Stimulated activated naive CD8-positive, alpha-beta T cell treated with anti-CD3 and anti-CD28 coated beads, Interleukin-15, Interleukin-2, amounts not matched to agents 100 U/mL and 50 U/mL, for 24 hours (primary cell): ENCODE results near the gene FNDC3B.

ENCODE experiments used
- ATAC-seq: fragments of 150-1000 bp; cut with Tn5 transposase; one replicate; pipeline ENCODE4 v1.10.0; 2021
- DNase-seq: peaks from one replicate; pipeline ENCODE4 v3.0.0; 2021

Gene FNDC3B

DNA sequence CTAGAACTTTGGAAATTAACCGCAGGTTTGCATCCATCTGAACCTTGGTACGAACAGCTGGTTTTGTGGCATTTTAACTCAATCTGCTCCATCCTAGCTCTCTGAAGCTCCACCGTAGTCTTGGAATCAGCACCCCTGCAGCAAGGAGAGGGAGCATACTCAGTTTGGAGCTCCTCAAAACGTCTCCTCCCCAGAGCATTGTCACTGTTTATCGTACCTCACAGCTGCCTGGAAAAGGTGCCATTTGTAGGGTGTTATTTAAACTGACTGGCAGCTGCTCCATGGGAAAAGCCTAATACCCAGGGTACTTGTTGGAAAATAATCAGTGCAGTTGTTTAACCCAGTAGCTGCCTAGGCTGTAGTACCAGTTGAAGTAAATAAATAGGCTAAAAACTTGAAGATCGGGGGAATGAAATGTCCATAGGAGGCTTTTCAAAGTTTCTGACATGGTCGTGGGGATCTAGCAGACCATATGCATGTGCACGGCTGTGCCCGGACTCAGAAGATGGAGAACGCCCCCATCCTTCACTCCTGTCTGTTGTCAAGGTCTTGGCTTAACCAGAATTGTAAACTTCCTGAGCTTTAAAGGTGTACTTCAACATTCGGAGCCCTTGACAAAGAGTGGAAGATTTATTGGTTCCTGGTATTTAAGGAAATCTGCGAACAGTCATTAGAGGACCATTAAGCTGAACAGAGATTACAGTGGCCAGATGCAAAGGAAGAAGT, 365.0 kb downstream of the FNDC3B start:
- DNase-seq (no peak), ATAC-seq (no peak)

DNA sequence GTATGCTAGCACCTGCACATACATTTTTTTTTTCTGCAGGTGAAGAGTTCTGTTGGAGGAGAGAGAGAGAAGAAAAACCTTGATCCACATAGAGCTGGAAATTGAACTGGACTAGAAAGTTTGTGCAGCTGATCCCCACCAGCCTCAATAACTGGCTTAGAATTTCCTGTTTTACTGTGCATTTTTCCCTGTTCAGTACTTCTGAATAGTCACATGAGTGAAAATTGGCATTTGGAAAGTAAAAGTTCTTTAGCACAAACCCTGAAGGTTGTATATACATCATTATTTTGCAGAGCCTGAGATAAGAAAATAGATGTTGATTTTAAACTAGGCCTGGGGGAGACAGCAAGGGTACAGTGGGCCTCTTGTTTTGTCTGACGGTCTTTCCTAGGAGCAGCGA, 366.5 kb downstream of the FNDC3B start:
- DNase-seq (no peak), ATAC-seq (no peak)

DNA sequence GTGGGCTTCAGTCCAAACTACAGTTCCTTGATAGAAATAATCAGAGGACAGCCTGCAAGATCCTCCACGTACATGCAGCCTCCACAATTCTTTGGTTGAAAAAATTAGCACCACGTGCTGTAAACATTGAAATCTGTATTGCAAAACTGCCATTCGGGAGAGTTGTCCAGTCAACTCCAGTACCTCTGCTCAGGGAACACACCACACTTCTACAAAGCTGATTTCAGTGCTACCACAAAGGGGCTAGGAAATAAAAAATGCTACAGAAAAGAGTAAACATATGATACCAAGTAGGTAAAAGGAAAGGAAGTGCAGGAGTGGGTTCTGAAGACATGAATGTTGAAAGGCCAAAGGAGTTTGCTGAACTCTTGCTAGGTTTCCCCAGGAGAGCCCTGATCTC, 368.5 kb downstream of the FNDC3B start:
- DNase-seq (no peak), ATAC-seq (no peak)

DNA sequence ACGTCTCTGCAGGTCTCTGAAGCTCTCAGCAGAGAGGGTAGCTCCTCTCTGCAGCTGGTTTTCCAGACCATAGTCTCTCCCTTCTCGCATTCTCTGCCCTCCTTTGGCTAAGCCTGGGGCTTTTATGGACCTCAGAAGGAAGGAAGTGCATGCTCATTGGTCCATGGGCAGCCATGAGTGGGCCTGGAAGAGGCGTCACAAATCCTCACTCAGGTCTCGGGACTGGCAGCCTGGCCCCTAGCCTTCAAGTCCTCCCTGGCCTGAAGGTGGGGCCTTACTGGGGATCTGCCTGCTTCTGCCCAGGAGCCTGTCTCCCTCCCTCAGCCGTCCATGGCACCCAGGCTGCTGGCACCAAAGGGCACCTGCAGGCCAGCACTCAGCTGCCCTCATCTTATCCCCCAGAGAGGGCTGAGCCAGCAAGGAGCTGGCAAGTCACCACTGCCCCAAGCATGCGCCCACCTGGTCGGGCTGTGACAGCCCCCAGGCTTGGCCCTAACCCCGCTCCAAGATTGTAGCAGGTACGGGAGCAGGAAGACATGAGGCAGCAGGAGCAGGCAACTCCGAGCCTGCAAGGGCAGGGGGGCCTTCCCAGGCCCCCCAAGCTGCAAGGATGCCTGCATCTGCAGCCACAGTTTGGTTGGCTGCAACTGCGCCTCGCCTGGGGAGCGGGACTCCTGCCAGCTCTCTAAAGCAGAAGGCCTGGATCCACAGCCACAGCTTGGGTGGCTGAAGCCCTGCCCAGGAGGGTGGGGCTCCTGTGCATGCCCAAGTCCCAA, 371.5 kb downstream of the FNDC3B start:
- no peak for DNase-seq
- no peak for ATAC-seq

DNA sequence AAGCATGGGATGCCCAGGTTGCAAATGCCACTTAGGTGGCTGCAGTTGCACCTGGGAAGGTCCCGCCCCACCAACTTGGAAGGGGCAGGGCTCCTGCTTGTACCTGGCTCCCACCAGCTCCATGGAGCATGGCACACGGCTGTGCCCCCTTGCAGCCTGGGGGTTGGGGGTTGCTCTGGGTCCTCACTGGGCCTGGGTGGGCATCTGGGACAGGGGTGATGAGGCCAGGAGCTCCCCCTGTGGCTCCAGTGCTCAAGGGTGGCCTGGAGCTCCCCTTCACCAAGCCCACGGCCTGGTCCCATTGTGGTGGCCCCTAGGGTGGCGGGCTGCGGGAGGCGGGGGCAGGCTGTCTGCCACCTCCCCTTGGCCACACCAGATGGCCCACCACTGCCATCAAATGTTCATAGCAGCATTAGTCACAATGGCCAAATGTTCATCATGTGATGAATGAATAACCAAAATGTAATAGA, 372.1 kb downstream of the FNDC3B start:
- ATAC-seq (no peak), DNase-seq (no peak)

DNA sequence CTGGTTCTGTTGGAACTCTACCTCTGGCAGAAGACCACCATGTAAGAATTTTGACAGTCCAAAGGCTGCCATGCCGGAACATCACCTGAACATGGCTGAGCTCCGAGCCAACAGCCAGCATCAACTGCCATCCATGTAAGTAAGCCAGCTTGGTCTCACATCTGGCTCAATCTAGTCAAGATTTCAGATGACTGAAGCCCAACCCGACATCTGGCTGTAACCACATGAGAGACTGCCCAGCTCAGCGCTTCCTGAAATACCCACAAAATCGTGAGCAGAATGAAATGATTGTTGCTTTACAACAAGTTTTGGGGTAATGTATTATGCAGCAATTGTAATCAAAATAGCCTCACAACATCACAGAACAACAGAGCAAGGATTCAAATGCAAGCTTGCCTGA, 375.9 kb downstream of the FNDC3B start:
- ATAC-seq (no peak), DNase-seq (no peak)

DNA sequence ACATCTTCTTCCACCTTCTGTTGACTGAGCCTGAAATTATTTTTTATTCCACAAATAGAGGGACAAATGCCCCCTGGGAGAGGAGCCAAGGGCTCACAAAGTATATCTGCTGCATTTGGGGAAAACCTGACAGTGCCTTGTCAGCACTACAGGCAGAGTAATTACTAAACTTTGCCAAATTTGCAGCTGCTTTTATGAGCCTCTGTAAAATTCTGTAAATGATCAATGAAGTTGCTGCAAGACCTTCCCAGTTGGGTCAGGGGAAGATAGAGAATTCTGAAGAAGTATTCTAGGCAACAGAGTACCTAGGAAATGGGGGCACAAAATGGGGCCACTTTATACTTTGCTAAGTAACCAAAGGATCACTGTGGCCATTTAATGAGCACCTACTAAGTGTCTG, 398.3 kb downstream of the FNDC3B start:
- DNase-seq (no peak), ATAC-seq (no peak)

DNA sequence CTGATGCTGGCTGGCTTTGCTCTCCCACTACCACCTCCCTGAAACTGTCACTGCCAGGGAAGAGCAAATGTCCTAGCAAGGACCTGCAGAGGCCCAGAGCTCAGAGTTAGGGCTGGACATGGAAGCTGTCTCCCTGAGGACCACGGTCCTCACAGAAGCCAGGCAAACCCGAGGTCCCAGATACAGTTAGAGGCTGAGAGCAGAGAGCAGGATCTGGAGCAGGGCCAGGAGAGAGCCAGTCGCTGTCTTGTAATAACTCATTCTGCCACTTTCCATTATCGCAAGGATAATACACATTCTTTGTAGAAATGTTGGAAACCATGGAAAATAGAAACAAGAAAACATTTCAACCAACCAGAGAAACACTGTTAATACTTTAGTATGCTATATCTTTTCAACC, 398.8 kb downstream of the FNDC3B start:
- DNase-seq (no peak), ATAC-seq (no peak)

DNA sequence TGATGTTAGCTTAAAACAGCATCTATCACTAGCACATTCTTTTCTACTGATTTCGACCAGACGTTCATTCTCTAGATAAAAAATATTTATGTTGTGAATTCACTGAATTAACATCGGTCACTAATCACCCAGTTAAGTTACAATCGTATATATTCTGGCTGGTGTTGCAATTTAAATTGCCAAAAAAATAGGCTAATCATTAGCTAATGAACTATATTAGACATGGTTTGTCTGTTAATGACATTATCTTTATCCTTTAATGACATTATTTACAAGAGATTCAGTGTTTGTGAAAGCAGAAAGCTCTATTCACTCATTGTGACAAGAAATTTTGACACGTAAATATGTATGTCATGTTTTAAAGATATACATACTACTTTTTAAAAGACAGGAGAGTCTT, 402.2 kb downstream of the FNDC3B start:
- ATAC-seq, result no peak
- no peak for DNase-seq

DNA sequence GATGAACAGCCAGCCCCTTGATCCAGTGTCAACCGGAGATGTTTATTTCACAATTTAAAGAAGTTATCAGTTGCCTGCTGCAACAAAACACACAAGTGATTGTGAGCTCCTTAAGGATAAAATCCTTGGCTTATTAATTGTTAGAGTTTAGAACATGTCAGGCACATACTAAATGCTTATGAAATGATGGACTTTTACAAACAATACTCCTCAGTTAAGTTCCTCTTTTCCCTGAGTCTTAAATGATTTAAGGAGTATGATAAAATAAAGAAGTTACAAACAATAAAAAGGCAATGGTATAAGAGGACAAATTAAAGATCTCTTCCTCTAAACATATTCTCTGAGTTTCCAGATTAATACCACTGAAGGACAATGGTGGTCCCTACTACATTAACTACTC, 403.2 kb downstream of the FNDC3B start:
- no peak for ATAC-seq
- no peak for DNase-seq

DNA sequence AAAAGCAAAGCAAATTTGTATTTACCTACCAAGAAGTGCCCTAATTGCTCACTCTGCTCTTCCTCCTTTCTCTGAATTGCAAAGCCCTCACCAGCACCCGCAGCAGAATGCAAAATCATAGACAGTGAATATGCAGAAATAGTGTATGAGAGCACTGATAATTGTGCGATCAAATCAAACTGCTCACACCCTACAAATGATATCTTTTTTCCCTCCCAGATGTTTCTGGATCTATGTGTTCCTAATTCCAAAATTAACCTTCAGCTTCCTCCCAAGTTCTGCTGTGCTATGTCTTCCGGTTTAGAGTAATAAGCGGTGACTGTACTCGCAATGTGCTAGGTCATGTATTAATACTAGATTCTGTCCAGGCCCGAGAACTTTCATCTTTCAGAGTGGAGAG, 405.4 kb downstream of the FNDC3B start:
- ATAC-seq (no peak), DNase-seq (no peak)

DNA sequence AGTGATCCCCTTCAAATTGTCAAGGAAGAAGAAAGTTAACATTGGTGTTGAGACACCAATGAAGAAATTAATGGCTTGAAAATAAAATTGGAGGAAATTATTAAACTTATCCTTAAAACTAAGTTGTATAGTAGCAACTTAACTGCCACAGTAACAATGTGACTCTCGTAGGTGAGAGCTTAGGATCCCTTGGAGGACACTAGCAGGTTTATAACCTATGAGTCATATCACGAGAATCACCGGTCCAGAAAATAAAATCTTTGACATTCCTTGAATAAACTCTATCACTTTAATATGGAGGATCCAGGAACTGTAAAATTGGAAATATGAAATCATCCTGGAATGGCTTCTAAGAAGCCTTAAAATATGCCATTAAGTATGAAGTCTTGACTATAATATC, 406.8 kb downstream of the FNDC3B start:
- ATAC-seq (no peak), DNase-seq (no peak)

DNA sequence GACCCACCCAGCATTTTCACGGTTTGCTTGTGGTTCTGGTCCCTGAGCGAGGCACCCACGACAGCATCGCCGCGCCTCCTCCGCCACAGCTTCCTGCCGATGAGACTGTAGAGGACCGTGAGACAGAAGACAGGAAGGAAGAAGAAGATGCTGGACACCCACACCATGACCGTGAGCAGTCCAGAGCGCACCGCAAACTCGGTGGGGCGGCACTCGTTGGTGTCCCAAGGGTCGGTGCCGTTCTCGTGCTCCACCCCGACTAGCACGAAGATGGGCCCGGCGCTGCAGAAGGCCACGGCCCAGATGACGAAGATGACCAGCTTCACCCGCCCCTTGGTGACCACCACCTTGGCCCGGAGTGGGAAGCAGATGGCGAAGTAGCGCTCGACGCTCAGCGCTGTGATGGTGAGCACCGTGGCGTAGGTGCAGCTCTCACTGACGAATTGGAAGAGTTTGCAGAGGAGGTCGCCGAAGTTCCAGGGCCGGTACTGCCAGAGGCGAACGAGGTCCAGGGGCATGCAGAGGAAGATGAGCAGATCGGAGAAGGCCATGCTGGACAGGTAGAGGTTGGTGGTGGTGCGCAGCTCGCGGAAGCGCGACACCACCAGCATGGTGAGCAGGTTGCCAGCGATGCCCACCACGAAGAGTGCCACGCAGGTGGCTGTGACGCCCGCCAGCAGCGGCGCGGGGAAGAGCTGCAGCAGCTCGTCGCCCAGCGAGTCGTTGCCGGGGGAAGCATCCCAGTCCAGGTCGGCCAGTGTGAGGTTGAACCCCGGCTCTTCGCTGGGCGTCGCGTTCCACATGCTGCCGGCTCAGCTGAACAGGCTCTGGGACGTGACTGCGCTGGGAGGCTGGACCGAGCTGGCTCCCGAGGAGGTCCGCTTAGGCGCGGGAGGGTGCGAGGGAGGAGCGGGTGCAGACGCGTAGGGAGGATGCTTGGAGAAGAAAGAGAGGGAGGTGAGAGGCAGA, 408.5 kb downstream of the FNDC3B start, which contains the start of gene GHSR:
Gene GHSR, minus strand, starts transcription at position 846 of the 969 bp plus-strand sequence. Its CDS starts 43 bp downstream, at position 803.
- ATAC-seq, result peak; percentile 32
- DNase-seq, result peak; percentile 3

DNA sequence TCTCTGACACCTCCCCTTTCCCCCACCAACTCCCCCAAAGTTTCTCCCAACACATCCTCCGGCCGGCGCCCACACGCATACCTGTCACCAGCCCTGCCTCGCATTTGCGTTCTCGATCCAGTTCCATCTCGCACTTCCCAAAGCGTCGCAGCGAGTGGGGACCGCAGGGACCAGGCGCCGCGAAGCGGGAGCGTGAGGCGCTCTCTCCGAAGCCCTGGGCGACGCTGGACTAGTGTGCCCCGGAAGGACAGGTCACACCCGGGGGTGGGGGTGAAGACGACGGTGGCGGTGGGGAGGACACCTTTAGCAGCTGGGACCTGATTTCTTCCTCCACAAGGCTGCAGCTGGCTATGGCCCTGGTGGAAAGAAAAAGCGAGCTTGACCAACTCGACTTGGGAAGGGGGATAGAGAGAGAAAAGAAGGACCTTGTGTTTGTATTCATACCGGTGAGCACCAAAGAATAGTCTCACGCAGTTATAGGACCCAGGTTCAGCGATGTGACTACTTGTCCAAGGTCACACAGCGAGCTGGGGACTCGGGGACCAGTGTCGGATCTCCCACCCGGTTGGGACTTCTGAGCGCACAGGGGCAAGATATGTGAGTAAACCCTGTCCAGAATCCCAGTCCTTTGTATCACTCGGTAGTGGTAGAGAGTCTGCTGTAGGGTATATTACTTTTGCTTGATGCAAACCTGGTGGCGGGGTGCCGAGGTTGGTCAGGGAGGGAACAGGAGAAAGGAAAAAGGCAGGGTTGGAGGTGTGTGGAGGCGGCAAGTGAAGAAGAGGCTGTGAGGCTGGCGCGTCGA, 409.5 kb downstream of the FNDC3B start:
- DNase-seq (peak; percentile 2), ATAC-seq (no peak)

DNA sequence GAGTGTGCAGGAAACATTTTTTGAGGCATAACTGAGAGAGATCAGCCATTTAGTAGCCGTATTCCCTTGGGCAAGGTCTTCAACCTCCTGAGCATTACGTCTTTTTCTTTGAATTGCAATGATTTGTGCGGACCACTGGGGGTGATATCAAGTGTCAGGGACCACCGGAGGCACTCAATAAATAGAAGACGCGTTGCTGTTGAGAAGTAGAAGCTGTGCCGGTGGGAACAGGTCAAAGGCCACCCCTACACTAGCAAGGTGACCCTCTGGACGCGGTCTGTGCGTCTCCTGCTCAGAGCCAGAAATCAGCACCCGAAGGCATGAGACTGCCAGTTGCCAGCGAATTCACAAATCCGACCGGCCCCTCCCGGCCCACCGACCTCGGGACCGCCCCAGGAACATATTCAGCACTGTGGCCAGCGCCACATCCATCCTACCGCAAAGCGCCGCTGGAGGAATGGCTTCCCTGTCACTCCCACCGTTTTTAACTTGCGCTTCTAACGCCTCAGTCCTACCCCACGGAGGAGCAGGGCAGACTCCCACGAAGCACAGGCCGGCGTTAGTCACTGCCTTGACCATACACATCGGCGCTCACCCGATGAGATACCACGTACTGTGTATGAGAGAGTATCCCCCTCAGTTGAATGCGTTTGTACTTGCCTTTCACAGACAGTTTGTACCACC, 410.2 kb downstream of the FNDC3B start:
- DNase-seq (peak; percentile 20), ATAC-seq (no peak)
